A673 (cell line): ENCODE data around the gene CKAP4.

Experiments
- EZH2 ChIP-seq: fragments of 200-600 bp; sonication (generic); IDR thresholded peaks from 2 replicates; pipeline ENCODE4 v1.6.1; 2017; ENCODE audit warnings: borderline replicate concordance, low read depth, mild to moderate bottlenecking, mixed read lengths, antibody characterized with exemption, low read length; ENCODE audit not compliant: poor library complexity, severe bottlenecking
- TF ChIP-seq, protein P1 (sequence below): fragments of 300-800, 200-600 bp; sonication (generic); conservative IDR thresholded peaks from 2 replicates; pipeline ENCODE4 v1.5.1; 2017; ENCODE audit warnings: low read depth, mild to moderate bottlenecking, antibody characterized with exemption, low read length, moderate library complexity, mixed read lengths

DNA sequence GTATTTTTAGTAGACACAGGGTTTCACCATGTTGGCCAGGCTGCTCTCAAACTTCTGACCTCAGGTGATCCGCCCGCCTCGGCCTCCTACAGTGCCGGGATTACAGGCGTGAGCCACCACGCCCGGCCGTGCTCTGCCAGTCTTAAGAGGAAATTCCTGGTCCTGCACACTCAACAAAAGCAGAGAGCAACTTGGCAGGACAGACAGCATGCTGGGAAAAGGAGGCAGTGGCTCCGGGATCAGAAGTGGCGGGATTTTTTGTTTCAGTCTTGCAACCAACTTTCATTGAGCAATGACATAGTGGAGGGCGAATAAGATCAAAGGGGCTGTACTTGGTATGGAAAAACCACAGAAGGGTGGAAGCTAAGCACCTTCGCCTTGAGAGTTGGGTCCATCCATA is 2.1 kb downstream of the CKAP4 start:
- TF ChIP-seq, protein P1, sequence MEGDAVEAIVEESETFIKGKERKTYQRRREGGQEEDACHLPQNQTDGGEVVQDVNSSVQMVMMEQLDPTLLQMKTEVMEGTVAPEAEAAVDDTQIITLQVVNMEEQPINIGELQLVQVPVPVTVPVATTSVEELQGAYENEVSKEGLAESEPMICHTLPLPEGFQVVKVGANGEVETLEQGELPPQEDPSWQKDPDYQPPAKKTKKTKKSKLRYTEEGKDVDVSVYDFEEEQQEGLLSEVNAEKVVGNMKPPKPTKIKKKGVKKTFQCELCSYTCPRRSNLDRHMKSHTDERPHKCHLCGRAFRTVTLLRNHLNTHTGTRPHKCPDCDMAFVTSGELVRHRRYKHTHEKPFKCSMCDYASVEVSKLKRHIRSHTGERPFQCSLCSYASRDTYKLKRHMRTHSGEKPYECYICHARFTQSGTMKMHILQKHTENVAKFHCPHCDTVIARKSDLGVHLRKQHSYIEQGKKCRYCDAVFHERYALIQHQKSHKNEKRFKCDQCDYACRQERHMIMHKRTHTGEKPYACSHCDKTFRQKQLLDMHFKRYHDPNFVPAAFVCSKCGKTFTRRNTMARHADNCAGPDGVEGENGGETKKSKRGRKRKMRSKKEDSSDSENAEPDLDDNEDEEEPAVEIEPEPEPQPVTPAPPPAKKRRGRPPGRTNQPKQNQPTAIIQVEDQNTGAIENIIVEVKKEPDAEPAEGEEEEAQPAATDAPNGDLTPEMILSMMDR, result no peak
- TF ChIP-seq EZH2, result no peak
